Measurements from ENCODE around the gene GUCA2B.

The GUCA2B gene

GRCh38 chr1:42152907-42153600, at the start of gene GUCA2B:
GUCA2B (plus strand) TSS chr1:42153410; CDS start chr1:42153451, 41 bp downstream.
- no peak for DNase-seq

- DNase-seq: no peak
These were observed 48.2 kb upstream of the GUCA2B start for GRCh38 chr1:42105025-42105424.

DNA sequence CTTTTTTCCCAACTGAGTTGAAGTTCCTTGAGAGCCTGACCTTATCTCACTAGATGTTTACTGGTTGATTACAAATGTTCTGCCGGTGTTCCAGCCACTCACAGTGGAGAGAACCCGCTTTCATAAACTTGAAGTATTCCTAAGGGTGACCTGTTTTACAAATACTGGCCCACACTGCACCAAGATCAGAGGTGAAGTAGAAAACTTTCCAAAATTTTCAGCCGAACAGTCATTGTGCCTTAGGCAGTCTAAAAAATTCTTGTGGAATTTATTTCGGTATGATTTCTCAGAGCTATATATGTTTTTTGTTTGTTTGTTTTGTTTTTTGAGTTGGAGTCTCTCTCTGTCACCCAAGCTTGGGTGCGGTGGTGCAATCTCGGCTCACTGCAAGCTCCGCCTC, 44.9 kb upstream of the GUCA2B start:
- DNase-seq: no peak

- DNase-seq: no peak
These were observed 43.6 kb upstream of the GUCA2B start for GRCh38 chr1:42109600-42109999.

DNA sequence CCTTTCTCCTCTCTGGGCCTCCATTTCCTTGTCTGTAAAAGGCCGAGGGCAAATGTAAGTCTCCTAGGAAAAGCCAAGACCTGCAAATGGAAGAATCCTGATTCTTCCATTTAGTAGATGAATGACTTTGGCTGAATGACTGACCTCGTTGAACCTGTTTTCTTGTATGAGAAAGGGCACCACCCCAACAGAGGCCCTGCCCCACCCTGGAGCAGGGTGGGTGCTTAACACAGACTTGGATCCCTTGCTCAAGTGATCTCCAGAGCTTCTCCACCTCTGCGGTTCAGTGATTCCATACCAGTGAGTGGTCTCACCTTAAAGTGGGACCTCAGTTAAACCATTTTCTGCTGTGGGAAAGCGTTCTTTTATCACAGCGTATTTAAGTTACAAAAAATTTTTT, 39.0 kb upstream of the GUCA2B start:
- no peak for DNase-seq

DNA sequence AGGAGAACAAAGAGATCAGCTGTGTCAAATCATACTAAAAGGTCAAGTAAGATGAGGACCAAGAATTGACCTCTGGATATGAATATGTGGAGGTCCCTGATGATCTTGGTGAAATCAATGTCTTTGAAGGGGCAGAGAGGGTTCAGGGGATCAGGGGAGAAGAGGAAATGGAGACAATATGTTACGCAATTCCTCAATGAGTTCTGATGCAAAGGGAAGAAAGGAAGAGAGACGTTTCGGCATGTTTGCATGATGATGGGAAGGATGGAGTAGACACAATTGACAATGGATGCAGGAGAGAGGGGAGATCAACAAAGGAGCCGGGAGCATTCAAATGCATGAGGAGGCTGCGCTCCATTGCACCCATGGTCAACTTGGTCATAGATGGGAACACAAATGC, 36.0 kb upstream of the GUCA2B start:
- no peak for DNase-seq

GRCh38 chr1:42118125-42118524, 35.1 kb upstream of the GUCA2B start:
- DNase-seq: no peak

DNA sequence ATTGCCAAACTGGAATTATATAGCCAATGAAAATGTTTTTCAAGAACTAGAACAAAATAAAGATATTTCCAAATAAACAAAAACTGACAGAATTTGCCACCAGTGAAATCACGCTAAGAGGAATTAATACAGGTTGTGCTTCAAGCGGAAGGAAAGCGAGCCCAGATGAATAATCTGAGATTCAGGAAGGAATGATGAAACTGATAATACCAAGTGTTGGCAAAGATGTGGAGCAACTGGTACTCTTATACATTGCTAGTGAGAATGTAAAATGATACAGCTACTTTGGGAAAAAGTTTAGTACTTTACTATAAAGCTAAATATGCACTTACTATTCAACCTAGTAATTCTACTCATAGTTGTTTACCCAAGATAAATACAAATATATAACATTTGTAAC, 30.8 kb upstream of the GUCA2B start:
- DNase-seq: no peak

- DNase-seq: no peak
These were observed 27.7 kb upstream of the GUCA2B start for GRCh38 chr1:42125552-42125951.

- DNase-seq: no peak
These were observed 25.4 kb upstream of the GUCA2B start for GRCh38 chr1:42127767-42128166.

DNA sequence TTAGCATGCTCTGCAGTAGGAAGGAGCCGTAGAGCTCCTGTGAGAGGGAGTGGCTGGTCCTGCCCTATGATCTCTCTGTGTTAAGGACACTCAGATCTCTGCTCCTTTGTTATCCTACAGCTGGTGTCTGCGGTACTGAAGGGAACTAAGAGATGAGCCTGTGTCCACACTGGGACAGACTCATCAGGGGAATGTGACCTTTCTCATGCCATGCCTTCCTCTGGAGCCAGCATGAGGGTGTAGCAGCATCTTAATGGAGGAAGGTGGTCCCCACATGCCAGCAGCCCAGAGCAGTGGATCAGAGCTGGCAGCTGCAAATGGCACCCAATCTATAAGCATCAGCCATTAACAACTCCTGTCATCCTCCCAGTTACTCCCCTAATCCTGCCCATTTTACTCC, 24.7 kb upstream of the GUCA2B start:
- no peak for DNase-seq

GRCh38 chr1:42128964-42129363, 24.2 kb upstream of the GUCA2B start:
- DNase-seq: no peak

DNA sequence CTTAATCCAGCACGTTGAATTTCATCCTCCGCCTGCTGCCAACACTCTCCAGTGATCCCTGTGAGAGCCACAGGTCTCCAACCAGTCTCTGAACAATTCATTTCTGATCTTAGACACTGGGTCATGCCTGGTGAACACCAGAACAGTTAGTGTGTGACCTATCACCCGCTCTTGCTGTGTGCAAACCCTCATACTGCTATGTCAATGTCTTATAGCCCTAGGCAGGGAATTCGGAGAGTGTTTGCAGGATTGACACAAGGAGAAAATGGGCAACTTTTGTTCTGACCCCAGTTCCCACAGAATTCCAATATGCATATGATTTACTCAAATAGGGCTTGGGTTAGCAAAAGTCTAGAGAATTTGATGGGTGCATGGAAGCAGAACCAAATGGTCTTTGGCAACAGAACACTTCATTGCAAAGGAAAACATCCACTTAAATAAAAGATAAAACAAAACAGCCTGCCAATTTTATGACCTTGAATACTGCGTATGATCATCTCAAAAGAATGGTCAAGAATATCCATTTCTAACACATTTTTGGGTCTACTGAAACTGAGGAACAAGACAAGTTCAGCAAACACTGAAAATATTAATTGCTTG, 23.0 kb upstream of the GUCA2B start:
- DNase-seq: no peak

DNA sequence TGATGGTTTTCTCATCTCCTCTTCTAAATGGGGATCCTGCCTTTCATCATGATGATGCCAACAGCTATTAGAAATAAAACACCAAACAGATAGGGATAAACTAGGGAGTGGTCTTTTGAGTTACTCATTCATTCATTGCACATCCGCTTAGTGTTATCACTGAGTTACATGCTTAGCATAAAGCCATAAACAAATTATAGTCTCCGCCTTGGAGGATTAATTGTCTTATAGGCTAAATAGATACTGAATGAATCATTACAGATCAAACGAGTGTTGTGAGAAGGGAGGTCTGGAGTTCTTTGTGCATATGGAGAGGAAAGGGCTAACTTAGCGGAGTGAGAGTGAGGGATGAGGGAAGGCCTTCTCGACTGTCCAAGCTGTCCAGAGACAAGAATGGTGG, 19.8 kb upstream of the GUCA2B start:
- no peak for DNase-seq

DNA sequence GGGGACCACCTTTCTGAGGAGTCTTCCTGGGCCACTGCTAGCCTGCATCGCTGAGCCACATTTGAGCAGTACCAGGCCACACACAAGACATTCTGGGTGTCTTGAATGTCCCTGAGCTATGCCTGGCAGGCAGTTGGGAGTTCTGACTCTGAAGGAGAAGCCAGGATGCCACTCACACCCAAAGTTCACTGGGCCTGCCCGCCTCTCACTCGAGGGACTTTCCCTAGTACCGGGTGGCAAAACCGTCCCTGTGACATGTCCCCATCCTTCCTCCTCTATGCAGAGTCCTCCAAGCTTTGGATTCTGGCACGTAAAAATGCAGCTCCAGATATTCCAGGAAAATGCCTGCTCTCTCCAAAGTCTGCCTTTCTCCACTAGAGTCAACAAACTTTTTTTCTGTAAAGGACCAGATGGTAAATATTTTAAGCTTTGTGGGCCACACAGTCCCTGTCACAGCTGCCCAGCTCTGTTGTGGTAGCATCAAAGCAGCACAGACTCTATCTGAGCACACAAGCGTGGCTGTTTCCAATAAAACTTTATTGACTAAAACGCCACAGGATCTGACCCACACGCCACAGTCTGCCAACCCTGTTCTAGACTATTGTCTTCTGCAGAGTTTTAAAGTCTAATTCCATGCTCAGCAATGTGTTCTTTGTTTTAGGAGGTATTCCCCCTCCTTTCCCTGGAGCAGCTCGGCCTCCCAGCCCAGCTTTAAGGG, 19.2 kb upstream of the GUCA2B start:
- no peak for DNase-seq

DNA sequence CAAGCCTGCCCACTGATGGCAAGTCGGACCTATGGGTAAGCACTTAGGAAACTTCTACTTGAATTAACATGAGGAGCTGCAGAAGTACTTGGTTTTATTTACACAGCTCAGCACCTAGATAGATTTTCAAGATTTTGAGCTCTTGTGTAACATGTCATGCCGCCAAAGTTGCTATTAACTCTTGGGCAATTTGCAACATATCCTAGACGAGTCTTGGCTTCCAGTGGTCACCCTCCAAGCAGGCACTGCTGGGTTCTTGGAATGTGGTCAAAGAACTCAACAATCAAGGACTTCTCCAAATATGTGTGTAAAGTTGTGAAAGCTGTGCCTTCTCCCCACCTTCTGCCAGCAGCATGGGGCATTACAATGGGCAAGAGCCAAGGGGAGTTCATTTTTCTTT, 17.8 kb upstream of the GUCA2B start:
- DNase-seq: no peak

- peak in 1 of 2 experiments; percentile 6 for DNase-seq
These were observed 16.7 kb upstream of the GUCA2B start for GRCh38 chr1:42136466-42136865.

DNA sequence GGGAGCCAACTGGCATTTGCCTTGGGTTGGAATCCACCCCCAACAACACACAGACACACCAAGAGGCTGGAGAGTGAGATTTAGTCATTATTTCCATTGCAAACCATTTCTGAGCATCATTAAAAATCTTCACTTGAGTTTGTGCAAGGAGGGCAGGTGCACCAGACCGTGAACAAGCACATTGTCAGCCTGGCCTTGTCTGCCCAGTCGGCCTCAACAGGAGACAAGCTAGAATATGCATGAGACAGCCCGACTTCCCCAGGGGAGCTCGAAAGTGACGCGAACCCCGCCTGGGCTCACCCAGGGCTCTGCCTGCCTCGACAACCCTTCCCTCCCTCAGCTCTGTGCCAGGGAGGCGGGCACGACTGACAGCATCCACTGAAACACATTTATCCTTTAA, 15.4 kb upstream of the GUCA2B start:
- DNase-seq: no peak

- DNase-seq: no peak
These were observed 14.6 kb upstream of the GUCA2B start for GRCh38 chr1:42138586-42138985.

GRCh38 chr1:42139444-42139843, 13.8 kb upstream of the GUCA2B start:
- no peak for DNase-seq

DNA sequence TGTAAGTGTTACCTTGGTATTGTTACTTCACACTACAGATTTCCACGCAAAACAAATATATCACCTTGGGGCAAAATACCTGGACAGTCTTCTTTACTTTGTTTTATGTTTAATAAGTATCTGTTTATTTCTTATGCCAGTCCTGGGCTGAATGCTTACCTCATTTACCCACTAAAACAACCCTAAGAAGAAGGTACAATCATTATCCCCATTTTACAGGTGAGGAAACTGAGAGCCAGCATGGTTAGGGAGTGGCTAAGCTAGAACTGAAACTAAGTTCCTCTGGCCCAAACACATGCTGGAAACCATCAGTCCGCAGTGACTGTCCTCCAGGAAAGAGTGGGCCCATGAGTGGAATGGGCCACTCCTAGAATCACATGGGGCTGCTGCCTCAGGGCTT, 13.0 kb upstream of the GUCA2B start:
- no peak for DNase-seq

DNA sequence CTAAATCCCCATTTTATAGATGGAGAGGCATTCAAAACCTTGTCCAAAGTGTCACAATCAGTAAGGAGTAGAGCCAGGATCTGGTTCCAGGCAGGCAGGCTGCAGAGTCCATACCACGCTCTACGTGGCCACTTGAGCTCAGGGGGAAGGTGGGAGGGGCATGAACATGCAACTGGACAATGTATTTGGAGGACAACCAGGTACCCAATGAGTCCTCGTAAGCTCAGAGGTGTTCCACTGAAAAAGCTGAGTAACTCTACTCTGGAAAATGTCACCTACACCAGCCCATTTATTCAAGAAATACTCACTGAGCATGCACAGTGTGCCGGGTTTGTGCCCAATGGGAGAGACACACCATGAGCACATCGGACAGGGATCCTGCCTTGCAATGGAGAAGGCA, 11.2 kb upstream of the GUCA2B start:
- DNase-seq: no peak

DNA sequence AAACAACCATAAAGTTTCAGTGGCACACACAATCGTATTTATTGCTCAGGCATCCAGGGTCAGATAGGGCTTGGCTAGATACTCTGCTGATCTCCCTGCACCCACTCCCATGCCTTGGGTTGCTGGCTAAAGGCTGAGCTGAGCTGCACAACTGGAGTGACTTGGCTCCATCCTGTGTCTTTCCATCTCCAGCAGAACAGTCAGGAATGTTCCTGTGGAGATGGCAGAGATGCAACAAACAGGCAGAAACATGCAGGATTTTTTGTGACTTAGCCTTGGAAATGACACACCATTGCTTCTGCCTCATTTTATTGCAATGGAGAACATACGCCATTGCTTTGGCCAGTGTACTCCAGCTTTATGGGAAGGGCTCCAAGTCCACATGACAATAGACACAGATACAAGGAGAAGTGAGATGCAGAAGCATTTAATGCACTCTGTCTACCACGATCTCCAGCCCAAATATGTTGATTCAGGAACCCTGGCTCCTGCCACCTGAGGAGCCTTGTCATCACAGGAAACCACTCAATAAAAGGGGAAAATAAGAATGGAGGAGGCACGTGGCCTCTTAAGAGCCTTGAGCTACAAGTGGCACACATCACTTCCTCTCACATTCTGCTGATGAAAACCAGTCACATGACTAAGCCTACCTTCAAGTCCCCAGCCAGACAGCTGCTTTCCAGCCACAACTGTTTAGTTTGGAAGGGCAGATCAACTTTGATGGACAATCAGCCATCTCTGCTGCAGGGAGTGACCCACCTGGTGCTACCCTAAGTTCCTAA, 10.1 kb upstream of the GUCA2B start:
- DNase-seq: no peak

All from AML-193 (cell line).